GM21367 (cell line): ENCODE data around the gene MRNIP.
"Not testable (repeated sequence)": the region's sequence is repeated elsewhere in the genome, so short reads cannot be mapped to it uniquely, and the experiment has no call there.

Experiments used
- ATAC-seq: cut with Tn5 transposase; IDR thresholded peaks from one replicate; pipeline ENCODE4 v1.9.1; 2021; ENCODE audit not compliant: unreplicated experiment

MRNIP gene

GRCh38 chr5:179794575-179794974 is 64.0 kb downstream of the MRNIP start:
- ATAC-seq, result no peak

GRCh38 chr5:179794171-179794570 is 64.4 kb downstream of the MRNIP start:
- ATAC-seq, result no peak

- no peak for ATAC-seq
Measured at GRCh38 chr5:179793468-179794139, 65.0 kb downstream of the MRNIP start, which contains the start of gene LTC4S. Gene LTC4S, plus strand, starts transcription at chr5:179793986. Its CDS starts 95 bp downstream, at chr5:179794081.

- ATAC-seq, result no peak
Measured at GRCh38 chr5:179792612-179793467, 65.8 kb downstream of the MRNIP start.

- ATAC-seq, result no peak
Measured at GRCh38 chr5:179791881-179792611, 66.6 kb downstream of the MRNIP start.

- ATAC-seq, result not testable (repeated sequence)
Measured at GRCh38 chr5:179789278-179789677, 69.3 kb downstream of the MRNIP start.

- ATAC-seq, result no peak
Measured at GRCh38 chr5:179788193-179788854, 70.3 kb downstream of the MRNIP start.
